Limb (tissue), 2 donors: ENCODE data around the gene BPIFB3.

Experiments used
- DNase-seq, 2 donors: peaks; one replicate each; pipeline ENCODE4 v3.0.0-alpha.2; 2016; ENCODE audit errors: extremely low spot score in 2 of 2

BPIFB3 gene

GRCh38 chr20:33015700-33016580 lies 37.8 kb upstream of the BPIFB3 start:
- DNase-seq, result no peak

DNA sequence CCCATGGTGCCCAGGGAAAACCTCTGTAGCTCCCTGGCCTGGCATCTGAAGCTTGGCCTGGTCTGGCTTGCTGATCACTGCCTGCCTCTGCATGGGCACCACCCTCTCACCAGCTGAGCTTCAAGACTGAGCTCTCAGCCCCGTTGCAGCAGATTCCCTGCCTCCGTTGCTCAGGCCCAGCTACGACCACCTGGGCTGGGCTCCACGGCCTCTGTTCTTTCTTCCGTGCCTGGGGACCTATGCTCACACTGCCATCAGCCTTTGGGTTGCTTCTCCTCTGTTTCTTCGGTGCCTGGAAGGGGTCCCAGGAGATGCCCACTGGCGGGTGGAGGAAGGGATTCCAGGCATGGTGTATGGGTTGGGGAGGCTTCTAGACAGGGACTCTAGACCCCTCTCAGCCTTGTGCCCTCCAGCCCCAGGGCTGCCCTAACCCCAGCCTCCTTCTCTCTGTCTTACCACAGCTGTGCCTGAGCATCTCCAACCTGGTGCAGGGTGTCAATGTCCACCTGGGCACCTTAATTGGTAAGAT lies 37.1 kb upstream of the BPIFB3 start:
- DNase-seq, result no peak

DNA sequence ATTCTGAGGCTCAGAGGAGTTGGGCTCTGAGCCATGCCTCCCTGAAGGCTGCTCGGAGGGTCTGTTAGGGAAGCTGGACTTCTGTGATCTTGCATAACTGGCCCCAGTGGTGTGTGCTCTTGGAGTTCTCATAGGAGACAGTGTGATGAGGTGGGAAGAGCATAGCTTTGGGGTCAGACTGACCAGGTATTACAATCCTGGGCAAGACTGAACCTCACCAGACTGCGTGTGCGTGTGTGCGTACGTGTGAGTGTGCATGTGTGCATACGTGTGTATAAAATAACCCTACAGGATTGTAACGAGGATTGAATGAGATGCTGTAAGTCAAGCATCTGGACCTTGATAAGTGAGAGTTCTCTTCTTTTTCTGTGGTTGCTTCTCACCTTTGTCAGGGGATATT lies 36.2 kb upstream of the BPIFB3 start:
- DNase-seq, result no peak

DNA sequence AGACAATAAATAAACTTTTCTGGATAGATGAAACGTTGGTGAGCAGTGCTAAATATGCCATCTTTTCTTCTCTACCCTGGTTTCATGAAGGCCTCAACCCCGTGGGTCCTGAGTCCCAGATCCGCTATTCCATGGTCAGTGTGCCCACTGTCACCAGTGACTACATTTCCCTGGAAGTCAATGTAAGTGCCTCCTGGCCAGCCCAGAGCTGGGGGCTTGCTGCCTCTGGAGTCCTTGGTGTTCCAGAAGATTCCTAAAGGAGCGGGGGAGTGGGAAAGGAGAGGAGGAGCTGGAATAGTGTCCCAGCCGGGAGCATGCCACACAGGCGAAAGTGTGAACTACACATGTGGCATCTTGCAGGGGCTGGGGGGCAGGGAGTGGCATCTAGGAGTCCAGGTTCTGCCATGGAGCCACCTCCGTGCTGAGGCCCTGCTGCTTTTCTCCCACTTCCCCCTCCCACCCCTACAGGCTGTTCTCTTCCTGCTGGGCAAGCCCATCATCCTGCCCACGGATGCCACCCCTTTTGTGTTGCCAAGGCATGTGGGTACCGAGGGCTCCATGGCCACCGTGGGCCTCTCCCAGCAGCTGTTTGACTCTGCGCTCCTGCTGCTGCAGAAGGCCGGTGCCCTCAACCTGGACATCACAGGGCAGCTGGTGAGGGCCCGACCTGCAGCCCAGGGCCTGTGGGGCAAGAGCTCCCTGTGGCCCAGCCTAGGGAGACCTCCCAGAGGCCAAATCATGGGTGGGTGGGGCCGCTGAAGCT lies 35.4 kb upstream of the BPIFB3 start:
- DNase-seq, result no peak

- no peak for DNase-seq
Observed at GRCh38 chr20:33019465-33020277, 34.0 kb upstream of the BPIFB3 start.

DNA sequence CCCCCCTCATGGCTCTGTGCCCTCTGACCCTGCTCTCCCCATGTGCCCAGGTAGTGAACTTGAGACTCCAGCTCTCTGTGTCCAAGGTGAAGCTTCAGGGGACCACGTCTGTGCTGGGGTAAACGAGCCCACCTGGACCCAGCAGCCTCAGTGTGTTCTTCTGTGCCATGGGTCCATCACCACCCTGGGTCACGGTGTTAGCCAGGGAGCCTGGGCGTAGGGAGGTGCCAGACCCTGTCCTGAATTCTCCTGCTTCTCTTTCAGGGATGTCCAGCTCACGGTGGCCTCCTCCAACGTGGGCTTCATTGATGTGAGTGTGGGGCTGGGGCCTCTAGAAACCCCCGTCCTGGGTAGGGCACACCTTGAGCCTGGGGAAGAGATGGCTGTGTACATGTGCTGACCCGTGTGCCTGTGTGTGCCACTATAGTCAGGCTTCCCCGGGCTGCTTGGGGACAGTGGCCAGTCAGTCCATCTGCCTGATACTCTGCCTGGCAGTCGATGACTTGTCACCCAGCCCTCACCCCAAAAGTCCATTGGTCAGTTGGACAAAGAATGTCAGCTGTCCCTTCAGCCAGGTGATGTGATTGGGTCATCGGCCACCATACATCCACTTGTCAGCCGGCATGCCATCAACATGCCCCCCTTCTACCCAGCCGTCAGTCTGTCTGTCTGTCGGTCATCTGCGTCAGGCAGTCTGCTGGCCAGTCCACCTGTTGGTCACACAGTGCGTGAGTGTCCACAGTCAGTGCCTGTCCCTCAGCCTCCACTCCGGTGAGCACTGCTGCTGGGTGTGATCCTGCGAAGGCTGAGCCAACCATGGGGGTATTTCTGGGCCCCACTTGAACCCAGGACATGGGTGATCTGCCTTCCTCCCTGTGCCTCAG lies 33.2 kb upstream of the BPIFB3 start:
- DNase-seq, result no peak

DNA sequence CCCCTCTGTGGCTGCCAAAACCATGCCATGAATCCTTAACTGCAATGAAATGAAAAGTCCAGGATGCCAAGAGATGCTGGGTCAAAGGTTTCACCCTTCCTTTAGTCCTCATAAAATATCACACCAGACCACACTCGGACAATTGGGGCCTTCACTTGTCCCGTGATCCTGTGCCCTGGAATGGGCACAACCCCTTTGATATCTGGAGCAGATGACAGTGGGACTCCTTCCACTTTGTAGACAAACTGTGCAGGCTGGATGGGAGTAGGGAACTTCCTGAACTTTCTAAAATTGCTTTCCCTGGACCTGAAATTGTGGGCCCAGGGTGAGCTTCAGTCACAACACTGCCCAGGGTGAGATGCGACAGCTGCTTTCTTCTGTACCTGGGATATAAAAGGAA lies 31.8 kb upstream of the BPIFB3 start:
- no peak for DNase-seq

DNA sequence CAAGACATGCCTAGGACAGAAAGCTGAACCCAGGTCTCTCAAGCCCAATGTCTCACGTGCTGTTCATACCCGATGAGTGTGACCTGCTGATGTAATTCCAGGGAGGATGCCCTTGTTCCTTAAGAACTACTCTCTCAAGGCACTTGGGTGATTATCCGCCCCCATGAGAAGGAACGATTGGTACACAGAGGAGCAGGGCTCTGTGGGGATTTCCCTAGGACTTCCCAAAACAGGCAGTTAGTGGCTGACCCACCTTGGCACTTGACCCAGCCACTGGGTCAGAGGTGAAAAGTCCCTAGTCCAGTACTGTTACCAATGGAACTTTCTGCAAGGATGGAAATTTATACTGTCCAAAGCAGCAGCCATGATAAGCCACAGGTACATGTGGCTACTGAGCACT lies 31.4 kb upstream of the BPIFB3 start:
- DNase-seq, result no peak

- no peak for DNase-seq
Observed at GRCh38 chr20:33022694-33023438, 30.8 kb upstream of the BPIFB3 start.

DNA sequence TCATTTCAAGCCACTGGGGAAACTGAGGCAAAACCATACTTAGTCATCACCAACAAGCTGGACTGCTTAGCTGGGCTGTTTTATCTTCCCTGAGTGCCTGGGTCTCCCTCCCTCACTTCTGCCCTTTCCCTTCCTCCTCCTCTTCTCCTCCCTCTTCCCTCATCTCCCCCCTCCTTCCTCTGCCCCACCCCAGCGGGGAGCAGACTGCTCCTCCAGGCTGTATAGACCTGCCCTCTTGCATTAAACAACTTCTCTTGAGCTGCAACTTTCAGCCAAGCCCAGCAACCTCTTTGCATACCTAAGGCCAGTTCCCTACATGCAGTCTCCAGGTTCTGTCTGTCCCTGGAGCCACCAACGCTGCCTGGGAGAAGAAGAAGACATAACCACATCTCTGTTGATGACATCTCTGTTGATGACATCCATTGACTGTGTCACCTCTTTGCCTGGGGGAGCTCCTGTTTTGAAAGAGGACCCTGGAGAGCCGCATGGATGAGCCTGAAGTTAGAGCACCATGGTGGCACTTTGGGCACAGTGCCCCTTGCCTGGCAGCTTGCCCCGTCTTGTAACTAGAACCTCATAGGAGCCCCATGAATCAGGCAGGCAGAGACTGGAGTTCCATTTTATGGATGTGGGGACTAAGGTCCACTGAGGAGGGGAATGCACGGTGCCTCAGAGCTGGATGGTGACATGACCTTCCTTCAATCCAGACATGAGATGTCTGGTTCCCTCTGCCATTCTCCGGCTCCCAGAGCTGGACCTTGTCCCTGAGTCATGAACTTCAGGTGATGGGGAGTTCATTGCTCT lies 30.1 kb upstream of the BPIFB3 start:
- no peak for DNase-seq

- DNase-seq, result no peak
Observed at GRCh38 chr20:33024243-33024560, 29.5 kb upstream of the BPIFB3 start.

DNA sequence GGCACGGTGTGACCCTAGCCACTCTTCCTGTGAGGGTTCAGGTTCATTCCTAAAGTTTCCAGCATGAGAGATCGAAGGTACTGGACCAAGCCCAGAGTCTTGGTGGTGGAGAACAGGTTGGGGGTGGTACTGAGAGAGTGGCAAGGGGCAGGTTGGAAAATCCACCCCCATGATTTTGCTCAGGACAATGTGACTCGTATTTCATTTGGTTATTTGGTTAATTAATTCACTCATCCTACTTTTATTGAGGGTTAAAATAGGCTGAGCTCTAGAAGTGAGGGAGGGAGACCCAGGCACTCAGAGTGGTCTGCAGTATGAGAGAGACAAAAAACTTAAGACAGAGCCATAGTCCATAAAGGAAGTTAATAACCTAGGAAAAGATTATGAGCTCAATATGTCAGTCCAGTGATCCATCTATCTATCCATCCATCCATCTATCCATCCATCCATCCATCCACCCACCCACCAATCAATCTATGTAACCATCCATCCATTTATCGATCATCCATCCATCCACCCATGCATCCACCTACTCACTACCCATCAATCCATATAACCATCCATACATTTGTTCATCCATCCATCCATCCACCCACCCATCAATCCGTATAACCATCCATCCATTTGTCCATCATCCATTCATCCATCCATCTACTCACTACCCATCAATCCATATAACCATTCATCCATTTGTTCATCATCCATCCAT lies 28.9 kb upstream of the BPIFB3 start:
- DNase-seq, result no peak

DNA sequence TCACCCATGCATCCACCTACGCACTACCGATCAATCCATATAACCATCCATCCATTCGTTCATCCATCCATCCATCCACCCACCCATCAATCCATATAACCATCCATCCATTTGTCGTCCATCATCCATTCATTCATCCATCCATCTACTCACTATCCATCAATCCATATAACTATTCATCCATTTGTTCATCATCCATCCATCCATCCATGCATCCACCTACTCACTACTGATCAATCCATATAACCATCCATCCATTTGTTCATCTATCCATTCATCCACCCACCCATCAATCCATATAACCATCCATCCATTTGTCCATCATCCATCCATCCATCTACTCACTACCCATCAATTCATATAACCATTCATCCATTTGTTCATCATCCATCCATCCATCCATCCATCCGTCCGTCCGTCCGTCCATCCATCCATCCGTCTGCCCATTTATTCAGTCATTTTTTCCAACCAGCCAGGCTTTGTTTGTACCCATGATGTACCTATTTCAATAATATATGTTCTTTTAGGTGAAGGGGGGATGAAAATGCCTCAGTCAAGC lies 28.3 kb upstream of the BPIFB3 start:
- no peak for DNase-seq

DNA sequence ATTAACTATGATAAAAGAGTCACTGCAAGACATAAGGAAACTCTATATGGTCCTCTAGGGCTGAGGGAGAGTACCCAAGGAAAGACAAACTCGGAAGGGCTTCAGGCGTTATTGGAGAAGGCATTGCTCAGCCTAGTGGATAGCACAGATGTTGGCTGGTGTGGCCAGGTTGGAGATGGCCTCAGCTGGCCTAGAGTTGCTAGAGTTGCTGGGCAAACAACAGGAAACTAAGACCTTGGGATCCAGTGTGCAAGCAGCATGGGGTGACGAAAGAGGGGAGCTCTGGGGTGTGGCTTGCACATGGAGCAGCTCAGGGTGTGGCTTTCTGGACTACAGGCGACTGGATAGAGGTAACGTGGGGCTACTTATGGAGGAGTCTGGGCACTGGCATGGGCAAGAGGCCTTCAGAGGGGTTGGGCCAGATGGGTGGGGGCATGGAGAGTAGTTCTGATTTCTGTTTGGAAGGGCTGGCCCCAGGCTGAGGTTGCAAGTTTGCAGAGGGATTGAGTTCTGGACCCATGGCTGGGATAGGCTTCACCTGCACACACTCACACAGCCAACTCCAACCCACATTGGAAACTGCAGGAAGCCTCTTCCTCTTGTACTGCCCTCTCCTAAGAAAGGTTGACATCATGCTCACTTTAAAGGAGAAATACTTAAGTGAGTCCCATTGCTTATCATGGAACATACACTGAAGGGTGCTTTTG lies 27.5 kb upstream of the BPIFB3 start:
- no peak for DNase-seq

- DNase-seq, result no peak
Observed at GRCh38 chr20:33026779-33027759, 26.6 kb upstream of the BPIFB3 start.
